T-helper 2 cell treated with Interferon-gamma antibody and Interleukin-4, amounts not matched to agents 5 μg/mL and 100 μg/mL, for 36 hours (primary cell): ENCODE data around the gene NBPF3.

Experiments
- DNase-seq: peaks from one replicate; pipeline ENCODE4 v3.0.0; 2021; ENCODE audit warnings: low spot score
- H3K27ac Mint-ChIP-seq: one replicate; pipeline ENCODE4 v1.8.0; 2021; ENCODE audit warnings: mild to moderate bottlenecking, mixed read lengths
- H3K27me3 Mint-ChIP-seq: one replicate; pipeline ENCODE4 v1.8.0; 2021; ENCODE audit warnings: low read depth, mixed read lengths
- H3K36me3 Mint-ChIP-seq: one replicate; pipeline ENCODE4 v1.8.0; 2021; ENCODE audit warnings: low read depth, mixed read lengths
- H3K4me1 Mint-ChIP-seq: one replicate; pipeline ENCODE4 v1.8.0; 2021; ENCODE audit warnings: low read depth, mixed read lengths
- H3K4me3 Mint-ChIP-seq: one replicate; pipeline ENCODE4 v1.8.0; 2022; ENCODE audit warnings: mild to moderate bottlenecking, moderate library complexity, mixed read lengths
- H3K9me3 Mint-ChIP-seq: one replicate; pipeline ENCODE4 v1.8.0; 2021; ENCODE audit warnings: mixed read lengths

The NBPF3 gene

GRCh38 chr1:21494196-21494595 lies 54.3 kb downstream of the NBPF3 start:
- H3K27me3 Mint-ChIP-seq, result peaks cover 5% of the 10 kb centered on the region
- H3K9me3 Mint-ChIP-seq, result no peaks in the 10 kb centered on the region
- no peak overlapping the region for H3K27ac Mint-ChIP-seq
- H3K36me3 Mint-ChIP-seq, result no peaks in the 10 kb centered on the region
- DNase-seq, result no peak
- no peak overlapping the region for H3K4me3 Mint-ChIP-seq
- H3K4me1 Mint-ChIP-seq, result no peaks in the 10 kb centered on the region

- Mint-ChIP-seq H3K36me3 (no peaks in the 10 kb centered on the region), H3K4me3 (no peak overlapping the region), H3K27ac (no peak overlapping the region), H3K4me1 (no peaks in the 10 kb centered on the region), H3K27me3 (peaks cover 5% of the 10 kb centered on the region), H3K9me3 (no peaks in the 10 kb centered on the region)
- no peak for DNase-seq
These were observed 55.4 kb downstream of the NBPF3 start for GRCh38 chr1:21495225-21495820.

GRCh38 chr1:21496063-21496462 lies 56.1 kb downstream of the NBPF3 start:
- no peak for DNase-seq
- no peaks in the 10 kb centered on the region for H3K36me3 Mint-ChIP-seq
- H3K27me3 Mint-ChIP-seq, result peaks cover 5% of the 10 kb centered on the region
- no peaks in the 10 kb centered on the region for H3K9me3 Mint-ChIP-seq
- no peaks in the 10 kb centered on the region for H3K4me1 Mint-ChIP-seq
- no peak overlapping the region for H3K4me3 Mint-ChIP-seq
- H3K27ac Mint-ChIP-seq, result no peak overlapping the region

GRCh38 chr1:21496886-21497285 lies 56.9 kb downstream of the NBPF3 start:
- no peak for DNase-seq
- Mint-ChIP-seq H3K36me3 (no peaks in the 10 kb centered on the region), H3K27me3 (peaks cover 5% of the 10 kb centered on the region), H3K4me3 (no peak overlapping the region), H3K9me3 (no peaks in the 10 kb centered on the region), H3K4me1 (no peaks in the 10 kb centered on the region), H3K27ac (no peak overlapping the region)

GRCh38 chr1:21497466-21498061 lies 57.6 kb downstream of the NBPF3 start:
- Mint-ChIP-seq H3K27ac (no peak overlapping the region), H3K36me3 (no peaks in the 10 kb centered on the region), H3K27me3 (peaks cover 5% of the 10 kb centered on the region), H3K9me3 (no peaks in the 10 kb centered on the region), H3K4me1 (no peaks in the 10 kb centered on the region), H3K4me3 (no peak overlapping the region)
- DNase-seq, result no peak

- no peak overlapping the region for H3K4me3 Mint-ChIP-seq
- H3K36me3 Mint-ChIP-seq, result no peaks in the 10 kb centered on the region
- H3K27ac Mint-ChIP-seq, result no peak overlapping the region
- no peak for DNase-seq
- H3K27me3 Mint-ChIP-seq, result peaks cover 3% of the 10 kb centered on the region
- no peaks in the 10 kb centered on the region for H3K9me3 Mint-ChIP-seq
- H3K4me1 Mint-ChIP-seq, result no peaks in the 10 kb centered on the region
These were observed 59.5 kb downstream of the NBPF3 start for GRCh38 chr1:21499283-21499950.

GRCh38 chr1:21503706-21504377 lies 63.9 kb downstream of the NBPF3 start:
- Mint-ChIP-seq H3K4me3 (no peak overlapping the region), H3K27ac (no peak overlapping the region), H3K4me1 (peaks cover 3% of the 10 kb centered on the region), H3K9me3 (no peaks in the 10 kb centered on the region), H3K27me3 (peaks cover 16% of the 10 kb centered on the region), H3K36me3 (no peaks in the 10 kb centered on the region)
- DNase-seq, result no peak

GRCh38 chr1:21506804-21507203 lies 66.9 kb downstream of the NBPF3 start:
- Mint-ChIP-seq H3K9me3 (no peaks in the 10 kb centered on the region), H3K36me3 (no peaks in the 10 kb centered on the region), H3K27me3 (peaks cover 36% of the 10 kb centered on the region), H3K4me1 (peaks cover 4% of the 10 kb centered on the region), H3K27ac (no peak overlapping the region), H3K4me3 (no peak overlapping the region)
- DNase-seq, result no peak

- Mint-ChIP-seq H3K36me3 (no peaks in the 10 kb centered on the region), H3K27ac (no peak overlapping the region), H3K4me3 (no peak overlapping the region), H3K27me3 (peaks cover 40% of the 10 kb centered on the region), H3K9me3 (no peaks in the 10 kb centered on the region), H3K4me1 (peaks cover 4% of the 10 kb centered on the region)
- DNase-seq, result no peak
These were observed 67.8 kb downstream of the NBPF3 start for GRCh38 chr1:21507511-21508270.

GRCh38 chr1:21508580-21509350 lies 68.8 kb downstream of the NBPF3 start:
- H3K27me3 Mint-ChIP-seq, result peaks cover 40% of the 10 kb centered on the region
- no peaks in the 10 kb centered on the region for H3K36me3 Mint-ChIP-seq
- H3K4me1 Mint-ChIP-seq, result peaks cover 4% of the 10 kb centered on the region
- no peaks in the 10 kb centered on the region for H3K9me3 Mint-ChIP-seq
- peak overlapping the region; percentile 67 for H3K4me3 Mint-ChIP-seq
- DNase-seq, result peak; percentile 64
- no peak overlapping the region for H3K27ac Mint-ChIP-seq

- H3K27me3 Mint-ChIP-seq, result peaks cover 40% of the 10 kb centered on the region
- peak within 1 kb of the TSS; percentile 67 for H3K4me3 Mint-ChIP-seq
- H3K27ac Mint-ChIP-seq, result no peak within 1 kb of the TSS
- peaks cover 4% of the 10 kb centered on the region for H3K4me1 Mint-ChIP-seq
- no peaks in the 10 kb centered on the region for H3K9me3 Mint-ChIP-seq
- no peak for DNase-seq
- no peaks in the 10 kb centered on the region for H3K36me3 Mint-ChIP-seq
These were observed 69.6 kb downstream of the NBPF3 start, which contains the start of gene ALPL for GRCh38 chr1:21509351-21510112. Gene ALPL (plus strand): TSS chr1:21509423. CDS start chr1:21554082, 44,659 bp downstream.

GRCh38 chr1:21510113-21510493 lies 70.2 kb downstream of the NBPF3 start:
- peaks cover 4% of the 10 kb centered on the region for H3K4me1 Mint-ChIP-seq
- DNase-seq, result no peak
- H3K4me3 Mint-ChIP-seq, result no peak overlapping the region
- no peak overlapping the region for H3K27ac Mint-ChIP-seq
- no peaks in the 10 kb centered on the region for H3K36me3 Mint-ChIP-seq
- peaks cover 40% of the 10 kb centered on the region for H3K27me3 Mint-ChIP-seq
- H3K9me3 Mint-ChIP-seq, result no peaks in the 10 kb centered on the region
